Spleen (tissue), 11 donors: ENCODE results near the gene ABHD13. TPM values are rescaled to one million over a fixed set of nuclear protein-coding genes. Genes with fewer than 3 reads are reported as not detected.
A peak's percentile ranks its signal among the peaks of the same experiment; 100 is the strongest.

Experiments
- DNase-seq: peaks from one replicate; pipeline ENCODE4 v3.0.0-alpha.2; 2020
- H3K27ac ChIP-seq, 8 donors: fragments of 200-600 bp; sonication (generic) in 7 of 8; 1 replicate in 4 of 8; 2 replicates in 4 of 8; pipeline versions ENCODE4 v1.5.0 to v1.8.0; 2016 to 2021; ENCODE audit warnings: inconsistent platforms in 4 of 8, mild to moderate bottlenecking in 4 of 8, moderate library complexity in 1 of 8
- H3K27me3 ChIP-seq, 7 donors: fragments of 200-600 bp; sonication (generic) in 6 of 7; replicated peaks in 1 of 7; 1 replicate in 4 of 7; 2 replicates in 3 of 7; pipeline versions ENCODE4 v1.5.0 to v1.8.0; 2016 to 2021; ENCODE audit warnings: inconsistent platforms in 3 of 7, mild to moderate bottlenecking in 1 of 7
- H3K36me3 ChIP-seq, 6 donors: fragments of 200-600 bp; sonication (generic) in 5 of 6; 1 replicate in 4 of 6; 2 replicates in 2 of 6; pipeline versions ENCODE4 v1.5.0 to v1.8.0; 2016 to 2021; ENCODE audit warnings: inconsistent platforms in 2 of 6
- H3K4me1 ChIP-seq, 6 donors: fragments of 200-600 bp; sonication (generic) in 5 of 6; 1 replicate in 3 of 6; 2 replicates in 3 of 6; pipeline versions ENCODE4 v1.5.0 to v1.8.0; 2016 to 2021; ENCODE audit warnings: inconsistent platforms in 3 of 6
- H3K4me3 ChIP-seq, 8 donors: fragments of 200-600 bp; sonication (generic) in 7 of 8; 1 replicate in 4 of 8; 2 replicates in 4 of 8; pipeline versions ENCODE4 v1.5.0 to v1.8.0; 2016 to 2021; ENCODE audit warnings: inconsistent platforms in 4 of 8, mild to moderate bottlenecking in 4 of 8, moderate library complexity in 2 of 8
- H3K9me3 ChIP-seq, 8 donors: fragments of 200-600 bp; sonication (generic) in 7 of 8; 1 replicate in 4 of 8; 2 replicates in 4 of 8; pipeline versions ENCODE4 v1.5.0 to v1.8.0; 2016 to 2021; ENCODE audit warnings: inconsistent platforms in 4 of 8
- CTCF ChIP-seq, 11 experiments: fragments of 200-600 bp in 7 of 11; fragments of 450-650 bp in 4 of 11; sonication (generic) in 4 of 11; IDR thresholded peaks in 8 of 11; conservative IDR thresholded peaks in 3 of 11; 1 replicate in 7 of 11; 2 replicates in 4 of 11; pipeline versions ENCODE4 v1.4.0 to v1.8.0; 2016 to 2021; ENCODE audit warnings: antibody characterized with exemption in 11 of 11, inconsistent platforms in 4 of 11, mild to moderate bottlenecking in 1 of 11
- POLR2A ChIP-seq, 3 donors: fragments of 450-650 bp; IDR thresholded peaks; one replicate each; pipeline ENCODE4 v1.5.1; 2017; ENCODE audit warnings: antibody characterized with exemption in 3 of 3, mild to moderate bottlenecking in 1 of 3
- POLR2AphosphoS5 ChIP-seq, 3 donors: sonication (generic); formaldehyde crosslinking; IDR thresholded peaks; one replicate each; pipeline ENCODE4 v1.5.1; 2017; ENCODE audit warnings: antibody characterized with exemption in 3 of 3
- WGBS, 5 donors: extraction: QIAGEN DNeasy Blood & Tissue Kit in 3 of 5; methylation state at CpG; one replicate each; pipeline versions ENCODE4 v1.1.5 to v1.1.7; 2013 to 2018; 5-methylcytosine and 5-hydroxymethylcytosine counted together
- intact Hi-C: fragments of 100-400 bp; cut with DNase I; formaldehyde crosslinking; loops from one replicate; pipeline ENCODE4 v1.15.0; 2023; ENCODE audit warnings: low total_unique reads
- polyA plus RNA-seq, 3 donors: library from polyadenylated mRNA; stranded (reverse); fragments of 200-250 nt; gene quantifications; one replicate each; pipeline ENCODE4 v1.2.1, GENCODE V29; 2013
- total RNA-seq, 7 donors: library from RNA; depleted of rRNA in 3 of 7; stranded (reverse); fragments of >200 nt in 3 of 7; fragmentation: NEBNext Ultra II Directional in 4 of 7; extraction: Animal tissue kit (Norgen Biotek cat#: 25700) in 4 of 7; gene quantifications; one replicate each; pipeline versions ENCODE4 v1.1.0 to v1.2.1, GENCODE V29; 2016 to 2021
- donor health status: healthy with polysubstance abuse.
- donor health status: DM: no; HTN: no; CAD: no; lungs with moderate emphysema.
- donor health status: DM: no; HTN: no; CAD: no.
- donor health status: Bipolar disorder and iron deficiency.
- donor health status: healthy.
- donor health status: DM: no; HTN: no; CAD: no.
- donor health status: DM: yes; HTN: yes; CAD: no.

The ABHD13 gene
- total and polyA plus RNA-seq, 10 donors, result 4.8 to 22.6 (median 12.7) TPM

DNA sequence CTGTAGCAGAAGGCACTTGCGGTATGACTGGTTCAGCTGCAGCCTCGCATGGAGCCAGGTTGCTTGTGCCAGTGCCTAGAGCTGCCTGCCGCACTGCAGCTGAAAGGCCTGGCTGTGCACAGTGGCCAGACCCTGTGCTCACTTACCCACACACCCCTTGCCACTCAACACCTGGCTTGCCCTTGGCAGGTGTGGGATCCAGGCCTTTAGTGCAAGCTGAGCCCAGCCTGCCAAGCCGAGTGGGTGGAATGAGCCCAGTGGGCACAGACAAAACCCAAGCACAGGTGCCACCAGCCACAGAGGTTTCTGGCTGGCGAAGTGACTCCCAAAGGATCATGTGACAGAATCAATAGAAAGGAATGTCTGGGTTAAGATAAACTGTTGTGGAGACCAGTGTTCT, 22.3 kb upstream of the ABHD13 start:
- H3K4me3 ChIP-seq, result no peak overlapping the region
- no peak overlapping the region for H3K27ac ChIP-seq
- H3K27me3 ChIP-seq, result no peaks in the 10 kb centered on the region
- DNase-seq, result no peak
- peaks cover 5 to 32% (median 23%) of the 10 kb centered on the region in 8 donors for H3K9me3 ChIP-seq
- 90 to 95% (median 92%) methylated on average over 4 to 5 of the region's 5 CpGs for WGBS, 5 donors
- intact Hi-C loops, result no loop called here
- no peak for TF ChIP-seq CTCF (IDR thresholded peaks at IDR 0.05 in 8 of 11, conservative IDR thresholded peaks at IDR 0.05 in 3 of 11)
- H3K36me3 ChIP-seq, result no peaks in the 10 kb centered on the region
- H3K4me1 ChIP-seq, result no peaks in the 10 kb centered on the region

DNA sequence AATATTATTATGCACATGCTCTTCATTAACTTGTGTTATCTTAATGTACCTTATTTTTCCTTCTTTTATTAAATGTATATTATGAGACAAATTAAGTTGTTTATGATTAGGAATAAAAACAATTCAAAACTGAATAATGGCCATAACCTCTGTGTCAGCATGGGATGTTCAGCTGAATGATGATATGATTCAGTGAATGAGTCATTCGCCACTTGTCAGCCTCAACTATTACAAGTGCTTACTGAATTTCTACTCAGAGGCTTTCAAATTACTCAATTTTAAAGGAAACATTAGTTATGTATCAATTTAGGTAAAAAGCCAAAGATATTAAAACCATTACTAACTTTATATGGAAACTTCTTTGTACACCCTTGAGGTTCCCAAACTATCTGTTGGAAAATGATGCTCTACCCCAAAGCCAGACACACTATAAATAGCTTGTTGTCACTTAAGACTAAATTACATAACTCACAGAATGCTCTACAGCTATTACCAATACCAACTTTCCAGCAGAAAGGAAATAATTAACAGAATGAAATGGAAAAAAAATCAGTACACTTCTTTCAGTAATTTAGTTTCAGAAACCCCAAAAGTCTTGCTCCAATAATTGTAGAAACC, 17.3 kb upstream of the ABHD13 start:
- 70 to 92% (median 81%) methylated on average over 1 of the region's 1 CpG for WGBS, 5 donors
- no peak overlapping the region for H3K4me3 ChIP-seq
- H3K36me3 ChIP-seq, result no peaks in the 10 kb centered on the region
- no peak for TF ChIP-seq POLR2A (IDR thresholded peaks at IDR 0.05)
- TF ChIP-seq POLR2AphosphoS5 (IDR thresholded peaks at IDR 0.05), result no peak
- TF ChIP-seq CTCF (IDR thresholded peaks at IDR 0.05 in 8 of 11, conservative IDR thresholded peaks at IDR 0.05 in 3 of 11), result no peak
- peaks cover 0 to 7% (median 5%) of the 10 kb centered on the region in 8 donors for H3K9me3 ChIP-seq
- H3K4me1 ChIP-seq, result no peaks in the 10 kb centered on the region
- DNase-seq, result no peak
- intact Hi-C loops, result no loop called here
- H3K27me3 ChIP-seq, result no peaks in the 10 kb centered on the region
- no peak overlapping the region for H3K27ac ChIP-seq

DNA sequence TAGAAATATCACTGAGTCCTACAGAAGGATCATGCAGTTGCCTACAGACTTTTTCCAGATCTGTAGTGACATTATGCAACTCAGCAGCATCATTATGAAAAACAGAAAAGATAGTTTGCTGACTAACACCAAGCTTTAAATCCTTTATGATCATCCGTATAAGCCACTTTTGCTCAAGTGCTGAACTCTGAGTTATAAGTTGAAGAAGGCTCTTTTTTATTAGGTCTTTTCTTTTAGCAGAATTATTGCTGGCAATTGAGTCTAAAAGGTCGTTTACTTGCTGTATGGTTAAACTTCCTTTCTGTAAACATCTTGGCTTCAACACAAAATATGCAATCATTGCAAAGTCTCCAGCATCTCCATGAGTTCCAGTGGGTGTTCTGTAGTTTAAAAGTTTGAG, 7.6 kb upstream of the ABHD13 start:
- no peak overlapping the region for H3K27ac ChIP-seq
- peaks cover 0 to 45% (median 9%) of the 10 kb centered on the region in 8 donors for H3K9me3 ChIP-seq
- 72 to 89% (median 83%) methylated on average over 2 of the region's 2 CpGs for WGBS, 5 donors
- no peak for TF ChIP-seq CTCF (IDR thresholded peaks at IDR 0.05 in 8 of 11, conservative IDR thresholded peaks at IDR 0.05 in 3 of 11)
- TF ChIP-seq POLR2A (IDR thresholded peaks at IDR 0.05), result no peak
- TF ChIP-seq POLR2AphosphoS5 (IDR thresholded peaks at IDR 0.05), result no peak
- H3K4me1 ChIP-seq, result peaks cover 6 to 31% (median 18%) of the 10 kb centered on the region in 6 donors
- intact Hi-C loops, result no loop called here
- peaks cover 0 to 43% (median 16%) of the 10 kb centered on the region in 6 donors for H3K36me3 ChIP-seq
- no peaks in the 10 kb centered on the region for H3K27me3 ChIP-seq
- no peak overlapping the region for H3K4me3 ChIP-seq
- no peak for DNase-seq

DNA sequence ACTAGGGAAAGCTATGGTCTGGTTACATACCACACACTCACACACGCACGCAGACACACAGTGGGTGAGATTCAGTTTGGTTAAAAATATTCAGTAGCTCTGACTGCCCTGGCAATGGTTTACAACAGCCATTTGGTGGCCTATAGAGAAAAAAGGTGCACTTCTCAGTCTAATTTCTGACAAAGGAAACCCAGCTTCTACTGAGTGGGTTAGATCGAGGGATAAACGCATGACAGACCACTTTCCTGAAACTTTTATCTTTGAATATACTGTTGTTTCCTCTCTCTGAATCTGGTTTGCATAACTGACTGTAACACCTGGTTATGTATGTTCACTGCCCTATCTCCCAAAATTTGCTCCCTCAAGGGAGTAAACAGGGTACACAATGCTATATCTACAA, 5.3 kb upstream of the ABHD13 start:
- Histone ChIP-seq H3K36me3 (peaks cover 0 to 43% (median 16%) of the 10 kb centered on the region in 6 donors), H3K27ac (peak overlapping the region in 4 of 8 donors; percentile 1 to 55 (median 17)), H3K9me3 (peaks cover 0 to 38% (median 5%) of the 10 kb centered on the region in 8 donors), H3K4me1 (peaks cover 21 to 55% (median 41%) of the 10 kb centered on the region in 6 donors), H3K27me3 (no peaks in the 10 kb centered on the region), H3K4me3 (no peak overlapping the region)
- TF ChIP-seq POLR2A (IDR thresholded peaks at IDR 0.05), result no peak
- TF ChIP-seq CTCF (IDR thresholded peaks at IDR 0.05 in 8 of 11, conservative IDR thresholded peaks at IDR 0.05 in 3 of 11), result no peak
- no peak for TF ChIP-seq POLR2AphosphoS5 (IDR thresholded peaks at IDR 0.05)
- no peak for DNase-seq
- WGBS, 5 donors, result 36 to 72% (median 51%) methylated on average over 4 of the region's 4 CpGs
- intact Hi-C loops, result no loop called here
